ENCODE results near the gene FREM2. TPM values are rescaled to one million over a fixed set of nuclear protein-coding genes. Genes with fewer than 3 reads are reported as not detected.

FREM2 gene
- total and polyA plus RNA-seq, 9 of the 15 experiments (the other 6 are each of a cell fraction or from before 2014, with no cell fraction given) = under 0.01 to 0.02 TPM; not detected in 7

DNA sequence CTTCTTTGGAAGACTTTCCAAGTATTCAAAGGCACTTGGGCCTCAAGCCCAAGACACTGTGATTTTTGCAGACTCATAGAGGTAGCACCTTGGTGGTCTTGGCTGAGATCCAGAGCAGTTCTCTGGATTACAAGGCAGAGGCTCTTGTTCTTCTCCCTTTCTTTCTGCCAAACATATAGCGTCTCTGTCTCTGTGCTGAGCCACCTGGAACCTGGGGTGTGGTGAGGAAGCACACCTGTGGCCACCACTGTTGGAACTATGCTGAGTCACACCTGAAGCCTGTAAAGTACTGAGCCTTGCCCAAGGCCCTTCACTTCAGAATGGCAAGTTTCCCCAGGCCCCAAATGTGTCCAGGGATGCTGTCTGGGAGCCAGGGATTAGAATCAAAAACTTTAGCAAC, 127.5 kb downstream of the FREM2 start:
- ATAC-seq (no peak), DNase-seq (ENCODE audit: extremely low read depth in 1 of 4, low spot score in 3 of 4) (no peak), FAIRE-seq (no peak)
- H3K27me3 ChIP-seq (ENCODE audit: control insufficient read depth in 2 of 2, insufficient read depth in 2 of 2, low read length in 2 of 2) = no peaks in the 10 kb centered on the region
- ChIA-PET POLR2A (no interaction called here), CTCF (ENCODE audit: low intra/inter-chr PET ratio) (no interaction called here)
- no peak overlapping the region for H3K4me2 ChIP-seq (ENCODE audit: insufficient read depth, low read length)
- no peaks in the 10 kb centered on the region for H3K4me1 ChIP-seq (replicated peaks in 1 of 2; ENCODE audit: control insufficient read depth in 2 of 2, insufficient read depth in 2 of 2, low read length in 2 of 2)
- no TSS peak for BruUV-seq (replicated peaks)
- no peaks in the 10 kb centered on the region for H4K20me1 ChIP-seq (replicated peaks; ENCODE audit: control insufficient read depth, insufficient read depth, low read length)
- no peak overlapping the region for H3K27ac ChIP-seq (ENCODE audit: extremely low read depth, low read depth, low read length)
- no peak overlapping the region for H3K9ac ChIP-seq (ENCODE audit: insufficient read depth in 1 of 2, low read depth in 2 of 2, low read length in 2 of 2)
- TF ChIP-seq, protein P1, sequence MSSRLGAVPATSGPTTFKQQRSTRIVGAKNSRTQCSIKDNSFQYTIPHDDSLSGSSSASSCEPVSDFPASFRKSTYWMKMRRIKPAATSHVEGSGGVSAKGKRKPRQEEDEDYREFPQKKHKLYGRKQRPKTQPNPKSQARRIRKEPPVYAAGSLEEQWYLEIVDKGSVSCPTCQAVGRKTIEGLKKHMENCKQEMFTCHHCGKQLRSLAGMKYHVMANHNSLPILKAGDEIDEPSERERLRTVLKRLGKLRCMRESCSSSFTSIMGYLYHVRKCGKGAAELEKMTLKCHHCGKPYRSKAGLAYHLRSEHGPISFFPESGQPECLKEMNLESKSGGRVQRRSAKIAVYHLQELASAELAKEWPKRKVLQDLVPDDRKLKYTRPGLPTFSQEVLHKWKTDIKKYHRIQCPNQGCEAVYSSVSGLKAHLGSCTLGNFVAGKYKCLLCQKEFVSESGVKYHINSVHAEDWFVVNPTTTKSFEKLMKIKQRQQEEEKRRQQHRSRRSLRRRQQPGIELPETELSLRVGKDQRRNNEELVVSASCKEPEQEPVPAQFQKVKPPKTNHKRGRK (tag; IDR thresholded peaks at IDR 0.05) = no peak
- TF ChIP-seq SLC30A9 (CRISPR knock-in tag; IDR thresholded peaks at IDR 0.05) (no peak), TEAD4 (IDR thresholded peaks at IDR 0.05; ENCODE audit: low read length) (no peak), TEAD4 (CRISPR knock-in tag; IDR thresholded peaks at IDR 0.05; ENCODE audit: borderline replicate concordance) (no peak), ETV1 (tag; conservative IDR thresholded peaks at IDR 0.05; ENCODE audit: low read depth) (no peak)
- H3K36me3 ChIP-seq (ENCODE audit: control insufficient read depth, insufficient read depth, low read length) = no peaks in the 10 kb centered on the region
- H3K9me1 ChIP-seq (ENCODE audit: control insufficient read depth, insufficient read depth, low read length) = no peaks in the 10 kb centered on the region
- H3K79me2 ChIP-seq (ENCODE audit: control insufficient read depth, insufficient read depth, low read length) = no peaks in the 10 kb centered on the region
- H2AFZ ChIP-seq (ENCODE audit: low read depth, low read length) = no peak overlapping the region
- no peaks in the 10 kb centered on the region for H3K9me3 ChIP-seq (replicated peaks; ENCODE audit: control insufficient read depth, insufficient read depth, low read depth, low read length)
- intact Hi-C loops (cut with micrococcal nuclease) (no loop called here), in situ Hi-C loops (cut with MboI) (no loop called here)
- no peak overlapping the region for H3K4me3 ChIP-seq
- WGBS (ENCODE audit: insufficient coverage, low coverage, missing lambda C conversion rate) = 0% methylated on average over 1 of the region's 1 CpG

DNA sequence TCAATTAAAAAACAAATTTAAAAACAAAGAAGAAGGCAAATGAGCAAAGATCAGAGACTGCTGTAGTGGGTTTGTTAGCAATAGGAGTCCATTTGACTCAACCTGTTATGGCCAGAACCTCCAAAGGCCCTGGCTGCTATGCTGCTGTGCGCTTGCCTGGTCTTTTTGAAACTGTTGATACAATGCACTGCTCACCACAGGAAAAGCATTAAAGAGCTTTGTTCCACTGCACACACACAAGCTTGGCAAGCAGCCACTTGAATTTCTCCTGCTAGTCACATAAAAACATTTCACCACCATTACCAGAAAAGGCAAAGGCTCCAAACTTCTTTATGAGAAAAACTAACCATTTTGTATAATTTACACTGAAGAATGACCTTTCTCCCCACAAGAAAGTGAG, 132.2 kb downstream of the FREM2 start:
- Histone ChIP-seq H3K9me1 (ENCODE audit: control insufficient read depth, insufficient read depth, low read length) (no peaks in the 10 kb centered on the region), H3K79me2 (ENCODE audit: control insufficient read depth, insufficient read depth, low read length) (no peaks in the 10 kb centered on the region), H3K4me1 (replicated peaks in 1 of 2; ENCODE audit: control insufficient read depth in 2 of 2, insufficient read depth in 2 of 2, low read length in 2 of 2) (no peaks in the 10 kb centered on the region), H3K9ac (ENCODE audit: insufficient read depth in 1 of 2, low read depth in 2 of 2, low read length in 2 of 2) (no peak overlapping the region), H3K4me2 (ENCODE audit: insufficient read depth, low read length) (no peak overlapping the region), H3K36me3 (ENCODE audit: control insufficient read depth, insufficient read depth, low read length) (no peaks in the 10 kb centered on the region), H3K27ac (ENCODE audit: extremely low read depth, low read depth, low read length) (no peak overlapping the region), H4K20me1 (replicated peaks; ENCODE audit: control insufficient read depth, insufficient read depth, low read length) (no peaks in the 10 kb centered on the region), H3K4me3 (no peak overlapping the region), H3K9me3 (replicated peaks; ENCODE audit: control insufficient read depth, insufficient read depth, low read depth, low read length) (no peaks in the 10 kb centered on the region), H2AFZ (ENCODE audit: low read depth, low read length) (no peak overlapping the region), H3K27me3 (ENCODE audit: control insufficient read depth in 2 of 2, insufficient read depth in 2 of 2, low read length in 2 of 2) (no peaks in the 10 kb centered on the region)
- FAIRE-seq = no peak
- no CpG with 5 or more reads among the region's 1 CpG for WGBS (ENCODE audit: insufficient coverage, low coverage, missing lambda C conversion rate)
- ATAC-seq = no peak
- CTCF ChIA-PET (ENCODE audit: low intra/inter-chr PET ratio) = no interaction called here
- intact Hi-C loops (cut with micrococcal nuclease) (no loop called here), in situ Hi-C loops (cut with MboI) (no loop called here)
- POLR2A ChIA-PET = no interaction called here
- no TSS peak for BruUV-seq (replicated peaks)
- TF ChIP-seq, protein P2, sequence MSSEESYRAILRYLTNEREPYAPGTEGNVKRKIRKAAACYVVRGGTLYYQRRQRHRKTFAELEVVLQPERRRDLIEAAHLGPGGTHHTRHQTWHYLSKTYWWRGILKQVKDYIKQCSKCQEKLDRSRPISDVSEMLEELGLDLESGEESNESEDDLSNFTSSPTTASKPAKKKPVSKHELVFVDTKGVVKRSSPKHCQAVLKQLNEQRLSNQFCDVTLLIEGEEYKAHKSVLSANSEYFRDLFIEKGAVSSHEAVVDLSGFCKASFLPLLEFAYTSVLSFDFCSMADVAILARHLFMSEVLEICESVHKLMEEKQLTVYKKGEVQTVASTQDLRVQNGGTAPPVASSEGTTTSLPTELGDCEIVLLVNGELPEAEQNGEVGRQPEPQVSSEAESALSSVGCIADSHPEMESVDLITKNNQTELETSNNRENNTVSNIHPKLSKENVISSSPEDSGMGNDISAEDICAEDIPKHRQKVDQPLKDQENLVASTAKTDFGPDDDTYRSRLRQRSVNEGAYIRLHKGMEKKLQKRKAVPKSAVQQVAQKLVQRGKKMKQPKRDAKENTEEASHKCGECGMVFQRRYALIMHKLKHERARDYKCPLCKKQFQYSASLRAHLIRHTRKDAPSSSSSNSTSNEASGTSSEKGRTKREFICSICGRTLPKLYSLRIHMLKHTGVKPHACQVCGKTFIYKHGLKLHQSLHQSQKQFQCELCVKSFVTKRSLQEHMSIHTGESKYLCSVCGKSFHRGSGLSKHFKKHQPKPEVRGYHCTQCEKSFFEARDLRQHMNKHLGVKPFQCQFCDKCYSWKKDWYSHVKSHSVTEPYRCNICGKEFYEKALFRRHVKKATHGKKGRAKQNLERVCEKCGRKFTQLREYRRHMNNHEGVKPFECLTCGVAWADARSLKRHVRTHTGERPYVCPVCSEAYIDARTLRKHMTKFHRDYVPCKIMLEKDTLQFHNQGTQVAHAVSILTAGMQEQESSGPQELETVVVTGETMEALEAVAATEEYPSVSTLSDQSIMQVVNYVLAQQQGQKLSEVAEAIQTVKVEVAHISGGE (CRISPR knock-in tag; IDR thresholded peaks at IDR 0.05) = no peak
- no peak for TF ChIP-seq POLR2A (conservative IDR thresholded peaks at IDR 0.05)
- TF ChIP-seq ZNF785 (CRISPR knock-in tag; IDR thresholded peaks at IDR 0.05) = no peak
- no peak for TF ChIP-seq NRF1 (conservative IDR thresholded peaks at IDR 0.05 in 1 of 2, IDR thresholded peaks at IDR 0.05 in 1 of 2)
- TF ChIP-seq U2AF2 (optimal IDR thresholded peaks at IDR 0.05; ENCODE audit: low read depth, low read length) = no peak
- no peak for TF ChIP-seq ZNF717 (CRISPR knock-in tag; IDR thresholded peaks at IDR 0.05)
- no peak for DNase-seq (ENCODE audit: extremely low read depth in 1 of 4, low spot score in 3 of 4)
